HepG2 (cell line): Measurements from ENCODE around the gene HOXA10. TPM values are rescaled to one million over a fixed set of nuclear protein-coding genes. Genes with fewer than 3 reads are reported as not detected.

ENCODE experiments used
- ATAC-seq: fragments of 200-7000 bp; cut with Tn5 transposase; 3 replicates; pipeline ENCODE4 v1.9.1; 2020; ENCODE audit warnings: mild to moderate bottlenecking, moderate library complexity
- BruUV-seq: library from RNA; stranded (reverse); fragments of 400-500 nt; replicated peaks from 2 replicates; lab custom pipeline; 2021; lab: Mats Ljungman, UMichigan
- CTCF ChIA-PET: fragments of 300-600 bp; formaldehyde crosslinking; extraction: SDS; loops from one replicate; lab custom pipeline; 2021; ENCODE audit warnings: low total read pairs, inconsistent platforms, low intra/inter-chr PET ratio; lab: Yijun Ruan, JAX
- POLR2A ChIA-PET: fragments of 350-600 bp; sonication (Branson Sonifier 250); formaldehyde crosslinking; loops from one replicate; lab custom pipeline; 2020; ENCODE audit warnings: antibody characterized with exemption, inconsistent platforms; lab: Yijun Ruan, JAX
- DNase-seq: peaks from one replicate; pipeline ENCODE4 v3.0.0-alpha.2; 2015; ENCODE audit warnings: low spot score
- FAIRE-seq: peaks from 3 replicates; lab custom pipeline; 2011; peaks lifted over from hg19 to GRCh38; lab: Jason Lieb, UNC
- H2AFZ ChIP-seq: one replicate; pipeline ENCODE4 v1.6.1; 2011; ENCODE audit warnings: low read length, inconsistent platforms
- H3K27ac ChIP-seq: fragments of 300-600 bp; 3 replicates; pipeline ENCODE4 v1.8.0; 2011; ENCODE audit warnings: mixed run types, mild to moderate bottlenecking, mixed read lengths, low read length, inconsistent platforms; ENCODE audit not compliant: insufficient read depth; ENCODE audit errors: extremely low read length
- H3K27me3 ChIP-seq, 2 experiments: fragments of 200-600 bp in 1 of 2; 2 replicates in 1 of 2; 3 replicates in 1 of 2; pipeline versions ENCODE4 v1.6.0 to v1.8.0; 2011; ENCODE audit warnings: low read length in 2 of 2, mild to moderate bottlenecking in 2 of 2, moderate library complexity in 2 of 2, inconsistent platforms in 1 of 2; ENCODE audit not compliant: insufficient read depth in 2 of 2, control insufficient read depth in 1 of 2
- H3K36me3 ChIP-seq, 2 experiments: fragments of 200-600 bp in 1 of 2; replicated peaks in 1 of 2; 2 replicates in 1 of 2; 3 replicates in 1 of 2; pipeline versions ENCODE4 v1.5.1 to v1.8.0; 2011; ENCODE audit warnings: low read length in 2 of 2, inconsistent platforms in 1 of 2; ENCODE audit not compliant: insufficient read depth in 2 of 2, control insufficient read depth in 1 of 2
- H3K4me1 ChIP-seq: 2 replicates; pipeline ENCODE4 v1.5.1; 2012; ENCODE audit warnings: low read length, inconsistent platforms; ENCODE audit not compliant: insufficient read depth
- H3K4me2 ChIP-seq: 2 replicates; pipeline ENCODE4 v1.6.0; 2011; ENCODE audit warnings: low read depth, low read length, inconsistent platforms
- H3K4me3 ChIP-seq, 3 experiments: fragments of 200-600 bp in 1 of 3; sonication (generic), shearing (Covaris generic) in 1 of 3; replicated peaks in 1 of 3; 2 replicates each; pipeline ENCODE4 v1.5.1; 2011 to 2016; ENCODE audit warnings: low read length in 3 of 3, inconsistent platforms in 2 of 3, low read depth in 2 of 3, mild to moderate bottlenecking in 2 of 3, control low read depth in 1 of 3, mixed read lengths in 1 of 3; ENCODE audit not compliant: insufficient read depth in 1 of 3
- H3K79me2 ChIP-seq: one replicate; pipeline ENCODE4 v1.6.1; 2011; ENCODE audit warnings: low read length, inconsistent platforms; ENCODE audit not compliant: insufficient read depth
- H3K9ac ChIP-seq: 2 replicates; pipeline ENCODE4 v1.6.0; 2011; ENCODE audit warnings: mild to moderate bottlenecking, low read depth, low read length, inconsistent platforms; ENCODE audit not compliant: insufficient read depth
- H3K9me3 ChIP-seq: 2 replicates; pipeline ENCODE4 v1.5.1; 2012; ENCODE audit warnings: mild to moderate bottlenecking, low read length
- H4K20me1 ChIP-seq: 2 replicates; pipeline ENCODE4 v1.6.0; 2011; ENCODE audit warnings: inconsistent platforms, mild to moderate bottlenecking, low read length, moderate library complexity; ENCODE audit not compliant: insufficient read depth
- CBX1 ChIP-seq: IDR thresholded peaks from one replicate; pipeline ENCODE4 v1.6.1; 2016; ENCODE audit warnings: antibody characterized with exemption, low read depth
- ETS1 ChIP-seq: sonication (generic); formaldehyde crosslinking; IDR thresholded peaks from 2 replicates; pipeline ENCODE4 v1.4.0; 2020; ENCODE audit warnings: missing genetic modification reagents
- GTF2F1 ChIP-seq: fragments of 150-350 bp; IDR thresholded peaks from 2 replicates; pipeline ENCODE4 v1.6.1; 2014; ENCODE audit warnings: low read length
- MIER3 ChIP-seq: IDR thresholded peaks from 2 replicates; pipeline ENCODE4 v1.6.1; 2016; ENCODE audit warnings: missing compliant biosample characterization, borderline replicate concordance
- NCOA1 ChIP-seq: sonication (generic); formaldehyde crosslinking; IDR thresholded peaks from 2 replicates; pipeline ENCODE4 v1.9.0; 2021; ENCODE audit warnings: missing genetic modification reagents
- PAX8 ChIP-seq: sonication (generic); formaldehyde crosslinking; IDR thresholded peaks from 2 replicates; pipeline ENCODE4 v1.8.0; 2022; ENCODE audit warnings: mild to moderate bottlenecking, missing genetic modification reagents, borderline replicate concordance
- ZNF275 ChIP-seq: sonication (generic); formaldehyde crosslinking; IDR thresholded peaks from 2 replicates; pipeline ENCODE4 v1.8.0; 2022; ENCODE audit warnings: missing genetic modification reagents, mild to moderate bottlenecking, inconsistent platforms, borderline replicate concordance
- ZNF326 ChIP-seq: sonication (generic); formaldehyde crosslinking; IDR thresholded peaks from 2 replicates; pipeline ENCODE4 v1.4.0; 2020; ENCODE audit warnings: missing genetic modification reagents, borderline replicate concordance
- WGBS: methylation state at CpG from one replicate; pipeline ENCODE4 v1.1.6; 2017; ENCODE audit warnings: low lambda C conversion rate; 5-methylcytosine and 5-hydroxymethylcytosine counted together
- in situ Hi-C: cut with HindIII; loops from 2 replicates; pipeline ENCODE4 v1.10.0; 2017; ENCODE audit warnings: low pct_unique_long_range_greater_than_20kb; ENCODE audit not compliant: extremely low pct_ligation_motif_present
- intact Hi-C: fragments of 100-400 bp; cut with micrococcal nuclease; formaldehyde crosslinking; loops from one replicate; pipeline ENCODE4 v1.10.0; 2022; ENCODE audit not compliant: unreplicated experiment
- polyA plus RNA-seq, 8 experiments: library from polyadenylated mRNA; depleted of rRNA in 3 of 8; stranded (reverse) in 7 of 8; unstranded in 1 of 8; fragments of >200 nt; fragmentation: Illumina TruSeq in 4 of 8; extraction: Trizol in 4 of 8; gene quantifications; 2 replicates each; pipeline versions ENCODE4 v1.2.1 to v1.2.3, GENCODE V29; 2011 to 2016; ENCODE audit warnings: low read depth in 4 of 8, missing spikeins in 1 of 8, mixed read lengths in 1 of 8; ENCODE audit not compliant: insufficient read depth in 1 of 8
- total RNA-seq, 5 experiments: library from RNA; depleted of rRNA; stranded (reverse); fragments of >200 nt; fragmentation: Illumina TruSeq; extraction: Trizol; gene quantifications; 2 replicates each; pipeline ENCODE4 v1.2.3, GENCODE V29; 2016; ENCODE audit warnings: low read depth in 1 of 5

Gene HOXA10
- total and polyA plus RNA-seq, 2 of the 13 experiments (the other 11 are each of a cell fraction or from before 2014, with no cell fraction given): not detected

- no peak overlapping the region for H2AFZ ChIP-seq
- H3K4me3 ChIP-seq: no peak overlapping the region
- no peaks in the 10 kb centered on the region for H3K79me2 ChIP-seq
- in situ Hi-C loops (no loop called here), intact Hi-C loops (loop anchor here (5.0 kb wide), 1 partner anchor 810 kb away; no protein-coding TSS in a partner anchor)
- ATAC-seq (no peak), DNase-seq (no peak), FAIRE-seq (no peak)
- no peaks in the 10 kb centered on the region for H3K36me3 ChIP-seq
- POLR2A ChIA-PET: no interaction called here
- WGBS: 67% methylated on average over 34 of the region's 52 CpGs
- no peak for TF ChIP-seq MIER3
- no peak for TF ChIP-seq GTF2F1
- TF ChIP-seq ZNF326 (CRISPR knock-in tag): no peak
- TF ChIP-seq PAX8 (CRISPR knock-in tag): no peak
- TF ChIP-seq CBX1: no peak
- no peak for TF ChIP-seq ZNF275 (CRISPR knock-in tag)
- TF ChIP-seq ETS1 (CRISPR knock-in tag): no peak
- TF ChIP-seq NCOA1 (CRISPR knock-in tag): no peak
- no peaks in the 10 kb centered on the region for H4K20me1 ChIP-seq
- BruUV-seq: no TSS peak
- H3K4me2 ChIP-seq: no peak overlapping the region
- CTCF ChIA-PET: no interaction called here
- H3K9me3 ChIP-seq: no peaks in the 10 kb centered on the region
- H3K9ac ChIP-seq: no peak overlapping the region
- no peak overlapping the region for H3K27ac ChIP-seq
- peaks cover 3 to 77% of the 10 kb centered on the region in 2 experiments; a peak in 4 of 5 replicates for H3K27me3 ChIP-seq
- H3K4me1 ChIP-seq: peaks cover 15% of the 10 kb centered on the region
Observed at GRCh38 chr7:27212497-27213432, 38.6 kb upstream of the HOXA10 start.
